CD4-positive, alpha-beta T cell treated with Interleukin-21 for 1 hour (primary cell): ENCODE results near the gene PGLYRP1.

Experiments used
- DNase-seq: peaks from one replicate; pipeline ENCODE4 v3.0.0-alpha.2; 2020

Gene PGLYRP1

GRCh38 chr19:46031781-46032596 is 9.1 kb upstream of the PGLYRP1 start:
- no peak for DNase-seq

DNA sequence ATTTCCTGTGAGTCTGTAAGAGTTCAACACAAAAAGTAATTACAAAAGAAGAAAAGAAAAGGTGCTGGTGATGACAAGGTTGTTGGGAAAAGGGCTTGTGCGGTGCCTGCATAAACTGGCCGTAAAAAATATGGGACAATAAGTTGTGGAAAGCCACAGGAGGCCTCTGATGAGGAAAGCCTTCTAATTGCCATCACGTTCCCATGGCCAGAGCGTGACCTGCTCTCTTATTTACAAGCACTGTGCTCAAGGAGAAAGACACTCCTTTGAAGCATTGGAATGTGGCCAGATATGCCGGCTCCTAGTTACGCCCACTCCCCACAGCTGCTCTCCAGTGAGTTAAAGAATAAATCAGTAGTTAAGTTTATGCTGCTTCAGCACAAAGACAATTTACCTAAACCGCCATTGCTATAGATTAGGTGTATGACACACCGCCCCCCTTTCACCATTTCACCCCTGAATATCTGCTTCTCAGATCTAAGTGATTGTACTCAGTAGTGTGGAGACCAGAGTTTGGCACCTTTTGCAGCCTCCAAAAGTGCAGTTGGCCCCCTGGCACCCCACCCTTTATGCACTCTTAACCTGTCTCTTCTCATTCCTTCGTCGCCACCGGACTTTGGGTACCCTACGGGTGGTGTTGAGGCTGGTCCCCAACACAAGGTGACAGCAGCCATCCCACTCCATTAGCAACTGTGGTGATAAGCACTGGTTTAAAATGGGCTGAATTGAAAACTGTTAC is 8.1 kb upstream of the PGLYRP1 start:
- no peak for DNase-seq

- no peak for DNase-seq
Observed at GRCh38 chr19:46025835-46026234, 3.0 kb upstream of the PGLYRP1 start.

GRCh38 chr19:46023311-46023779 is 492 bp upstream of the PGLYRP1 start:
- DNase-seq, result no peak

- no peak for DNase-seq
Observed at GRCh38 chr19:46022061-46022430, 807 bp downstream of the PGLYRP1 start.

- DNase-seq, result no peak
Observed at GRCh38 chr19:46021531-46022041, 1.3 kb downstream of the PGLYRP1 start.

DNA sequence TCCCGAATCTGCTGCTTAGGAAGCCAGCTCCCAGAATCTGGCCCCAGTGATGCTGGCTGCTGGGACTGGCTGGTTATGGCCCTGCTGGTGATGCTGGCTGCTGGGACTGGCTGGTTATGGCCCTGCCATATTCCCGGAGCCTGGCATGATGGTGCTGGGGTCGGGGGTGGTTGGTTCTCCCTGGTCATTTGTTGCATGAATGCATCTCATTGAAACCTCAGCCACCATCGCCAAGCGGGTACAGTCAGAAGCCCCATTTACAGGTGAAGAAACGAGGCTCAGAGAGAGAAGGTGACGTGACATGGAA is 2.1 kb downstream of the PGLYRP1 start:
- no peak for DNase-seq

GRCh38 chr19:46019270-46019669 is 3.6 kb downstream of the PGLYRP1 start:
- no peak for DNase-seq

- no peak for DNase-seq
Observed at GRCh38 chr19:46018729-46019251, 4.1 kb downstream of the PGLYRP1 start.

GRCh38 chr19:46017874-46018675 is 4.8 kb downstream of the PGLYRP1 start:
- no peak for DNase-seq

DNA sequence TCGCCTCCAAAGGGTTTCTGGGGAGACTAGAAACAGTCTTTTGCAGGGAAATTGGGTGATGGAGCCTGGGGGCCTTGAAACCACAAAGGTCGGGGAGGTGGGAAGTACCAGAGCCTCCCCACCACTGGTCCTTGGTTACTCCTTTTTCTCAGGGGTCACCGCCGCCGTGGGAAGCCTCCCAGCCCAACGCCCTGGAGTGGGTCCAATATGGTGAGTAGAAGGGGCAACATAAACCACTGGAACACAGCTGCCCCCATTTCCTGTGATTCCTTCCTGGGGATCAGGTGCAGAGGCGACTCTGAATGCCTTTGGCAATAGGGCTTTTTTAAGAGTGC is 5.8 kb downstream of the PGLYRP1 start:
- DNase-seq, result no peak

DNA sequence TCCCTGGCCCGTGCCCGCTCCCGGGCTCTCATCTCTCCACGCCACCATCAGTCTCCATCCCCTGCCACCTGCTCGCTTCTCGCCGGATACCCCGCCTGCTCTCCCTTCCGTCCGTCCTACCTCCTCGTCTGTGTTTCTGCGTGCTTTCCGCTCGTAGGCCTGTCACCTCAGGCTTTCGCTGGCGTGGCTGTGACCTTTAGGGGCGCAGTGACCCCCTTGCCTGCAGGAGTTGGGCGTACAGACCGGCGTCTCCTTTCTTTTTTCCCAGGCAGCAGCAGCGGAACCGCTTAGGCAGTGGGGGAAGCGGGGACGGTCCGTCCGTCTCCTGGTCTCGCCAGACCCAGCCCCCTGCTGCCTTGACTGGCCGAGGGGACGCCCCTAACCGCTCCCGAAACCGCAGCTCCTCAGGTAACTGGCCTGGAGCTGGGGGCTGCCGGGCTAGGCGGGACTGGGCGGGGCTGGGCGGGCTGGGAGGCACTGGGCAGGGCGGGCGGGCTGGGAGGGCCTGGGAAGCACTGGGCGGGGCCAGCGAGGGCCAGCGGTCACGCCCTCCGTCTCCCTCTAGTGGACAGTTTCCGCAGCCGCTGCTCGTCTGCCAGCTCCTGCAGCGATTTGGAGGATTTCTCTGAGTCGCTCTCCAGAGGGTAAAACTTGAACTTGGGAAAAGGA is 6.3 kb downstream of the PGLYRP1 start:
- DNase-seq, result peak; percentile 84

DNA sequence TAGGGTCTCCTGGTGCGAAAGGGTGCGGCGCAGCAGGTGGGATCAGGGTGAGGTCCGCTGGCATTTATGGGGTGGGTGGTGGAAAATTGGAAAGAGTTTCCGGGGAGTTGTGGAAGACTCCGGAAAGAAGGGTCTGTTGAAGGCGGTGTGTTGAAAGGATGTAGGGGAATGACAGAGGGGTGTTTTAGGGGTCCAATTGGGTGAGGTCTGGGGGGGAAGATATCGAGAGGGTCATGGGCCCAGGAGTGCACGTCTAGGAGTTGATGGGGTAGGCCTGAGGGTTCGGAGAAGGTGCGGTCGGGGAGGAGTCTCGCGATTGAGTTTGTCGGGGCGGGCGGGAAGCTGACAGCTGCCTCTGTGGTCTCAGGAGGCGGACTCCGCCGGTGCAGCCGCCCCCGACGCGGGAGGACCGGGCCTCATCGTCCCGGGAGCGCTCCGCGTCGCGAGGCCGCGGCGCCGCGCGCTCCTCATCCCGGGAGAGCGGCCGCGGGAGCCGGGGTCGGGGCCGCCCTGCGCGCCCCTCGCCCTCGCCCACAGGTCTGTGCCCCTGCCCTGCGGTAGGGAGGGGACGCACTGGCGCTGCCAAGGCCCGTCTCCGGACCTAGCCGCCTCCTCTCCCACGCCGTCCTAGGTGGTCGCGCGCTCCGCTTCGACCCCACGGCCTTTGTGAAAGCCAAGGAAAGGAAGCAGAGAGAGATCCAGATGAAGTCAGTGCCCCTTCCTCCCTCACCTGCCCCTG is 7.0 kb downstream of the PGLYRP1 start:
- peak; percentile 49 for DNase-seq

DNA sequence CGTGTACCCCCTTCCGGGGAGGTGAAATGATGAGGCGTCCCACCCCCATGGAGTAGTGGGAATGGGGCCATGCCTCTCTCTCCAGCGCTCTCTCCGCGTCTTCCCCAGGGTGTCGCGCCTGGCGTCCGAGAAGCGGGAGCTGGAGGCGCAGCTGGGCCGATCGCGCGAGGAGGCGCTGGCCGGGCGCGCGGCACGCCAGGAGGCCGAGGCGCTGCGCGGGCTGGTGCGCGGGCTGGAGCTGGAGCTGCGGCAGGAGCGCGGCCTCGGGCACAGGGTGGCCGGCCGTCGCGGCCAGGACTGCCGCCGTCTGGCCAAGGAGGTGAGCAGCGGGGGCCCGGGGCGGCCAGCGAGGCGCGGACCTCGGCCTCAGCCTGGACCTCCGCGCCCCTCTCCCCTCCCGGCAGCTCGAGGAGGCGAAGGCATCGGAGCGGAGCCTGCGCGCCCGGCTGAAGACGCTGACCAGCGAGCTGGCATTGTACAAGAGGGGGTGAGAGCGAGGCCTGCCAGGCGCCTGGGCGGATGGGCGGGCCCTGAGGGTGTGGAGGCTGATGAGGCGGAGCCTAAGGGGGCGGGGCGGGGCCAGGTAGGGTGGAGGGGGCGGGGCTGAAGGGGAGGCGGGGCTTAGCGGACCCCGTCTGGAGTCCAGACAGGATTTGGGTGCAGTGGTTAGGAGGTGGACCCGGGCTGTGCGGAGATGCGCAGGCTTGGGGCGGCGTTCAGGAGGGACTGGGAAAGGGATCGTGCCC is 7.7 kb downstream of the PGLYRP1 start:
- DNase-seq, result peak; percentile 68

DNA sequence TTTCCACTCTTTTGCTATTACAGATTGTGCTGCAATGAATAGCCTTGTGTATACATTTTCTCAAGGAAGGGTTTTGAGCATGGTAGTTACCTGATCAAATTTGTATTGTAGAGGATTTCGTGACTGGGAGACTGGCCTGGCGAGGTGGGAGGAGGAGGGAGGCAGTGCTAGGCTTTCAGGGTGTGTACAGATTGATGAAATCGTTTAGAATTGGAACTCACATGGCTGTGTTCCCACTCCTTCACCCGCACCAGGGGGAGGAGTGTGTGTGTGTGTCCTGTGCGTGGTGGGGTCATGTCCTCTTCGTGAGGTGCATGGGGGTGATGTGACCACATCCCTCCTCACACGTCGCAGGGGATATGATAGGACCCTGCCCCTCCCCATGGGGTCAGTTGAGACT is 8.3 kb downstream of the PGLYRP1 start:
- DNase-seq, result no peak

GRCh38 chr19:46009530-46010510 is 13.0 kb downstream of the PGLYRP1 start:
- DNase-seq, result peak; percentile 68

DNA sequence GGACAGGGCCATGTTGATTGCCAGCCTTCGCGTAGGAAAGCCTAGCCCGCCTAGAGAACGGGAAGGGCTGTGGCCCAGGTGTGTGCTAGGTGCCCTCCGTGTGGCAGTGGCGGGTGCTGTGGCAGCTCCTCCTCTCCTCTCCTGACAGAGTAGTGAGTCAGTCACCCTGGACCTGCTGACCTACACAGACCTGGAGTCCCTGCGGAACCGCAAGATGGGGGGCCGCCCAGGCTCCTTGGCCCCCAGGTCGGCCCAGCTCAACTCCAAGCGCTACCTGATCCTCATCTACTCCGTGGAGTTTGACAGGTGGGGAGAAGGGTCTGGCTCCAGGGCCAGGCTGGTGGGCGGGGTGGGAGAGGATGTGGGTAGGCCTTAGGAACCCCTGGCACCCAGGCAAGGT is 16.4 kb downstream of the PGLYRP1 start:
- no peak for DNase-seq

GRCh38 chr19:46002678-46003275 is 20.1 kb downstream of the PGLYRP1 start:
- no peak for DNase-seq

DNA sequence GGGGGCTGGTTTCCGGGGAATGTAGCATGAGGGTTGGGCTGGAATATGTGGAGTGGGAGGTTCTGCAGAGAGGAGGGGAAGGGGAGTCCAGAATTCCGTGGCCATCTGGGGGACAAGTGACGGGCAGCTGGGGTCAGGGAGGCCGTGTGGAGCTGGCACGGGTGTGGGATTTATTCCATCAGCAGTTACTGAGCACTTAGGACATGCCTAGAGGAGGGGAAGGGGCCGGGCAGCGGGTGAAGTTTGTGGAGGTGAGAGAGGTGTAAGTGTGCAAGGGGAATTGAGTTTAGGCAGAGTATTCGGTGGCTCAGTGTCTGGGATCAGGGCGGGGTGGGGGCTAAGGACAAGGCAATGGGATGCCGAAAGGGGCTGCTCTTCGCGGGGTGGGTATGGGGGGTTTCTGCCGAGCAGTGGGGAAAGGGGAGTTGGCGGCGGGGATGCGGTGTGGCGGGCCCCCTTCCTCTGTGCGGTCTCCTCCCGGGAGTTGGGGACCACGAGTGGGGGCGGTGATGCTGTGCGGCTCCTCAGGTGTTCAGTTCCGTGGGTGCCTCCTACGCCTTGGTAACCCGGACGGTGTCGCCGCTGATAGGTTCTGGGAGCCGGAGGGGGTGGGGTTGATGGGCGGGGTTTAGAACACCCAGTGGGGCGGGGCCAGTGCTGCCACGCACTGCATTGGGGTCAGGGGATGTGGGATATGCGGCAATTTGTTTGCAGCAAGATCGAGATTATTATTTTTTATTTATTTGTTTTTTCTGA is 22.2 kb downstream of the PGLYRP1 start:
- DNase-seq, result peak; percentile 85
